Endothelial cell of umbilical vein (primary cell): ENCODE measurements around the gene PTH1R. TPM values are rescaled to one million over a fixed set of nuclear protein-coding genes. Genes with fewer than 3 reads are reported as not detected.

ENCODE experiments used
- BruUV-seq: library from RNA; stranded (reverse); fragments of 400-500 nt; replicated peaks from 2 replicates; lab custom pipeline; 2021; lab: Mats Ljungman, UMichigan
- CTCF ChIA-PET: fragments of 300-600, 350-600 bp; sonication (Branson Sonifier 250); formaldehyde crosslinking; loops from one replicate; lab custom pipeline; 2021; ENCODE audit warnings: antibody characterized with exemption, inconsistent platforms; lab: Charles Lee
- POLR2A ChIA-PET: fragments of 300-600, 350-600 bp; sonication (Branson Sonifier 250); formaldehyde crosslinking; loops from one replicate; lab custom pipeline; 2021; ENCODE audit warnings: antibody characterized with exemption, inconsistent platforms; lab: Charles Lee
- DNase-seq: peaks from one replicate; pipeline ENCODE4 v3.0.0-alpha.2; 2011; ENCODE audit warnings: low read depth, low spot score
- FAIRE-seq: peaks from 2 replicates; lab custom pipeline; 2011; peaks lifted over from hg19 to GRCh38; lab: Jason Lieb, UNC
- H2AFZ ChIP-seq: 2 replicates; pipeline ENCODE4 v1.6.0; 2012; ENCODE audit warnings: low read depth, low read length, control low read depth, inconsistent platforms
- H3K27ac ChIP-seq: 2 replicates; pipeline ENCODE4 v1.5.1; 2011; ENCODE audit warnings: low read depth, mild to moderate bottlenecking, control low read depth, low read length, moderate library complexity; ENCODE audit not compliant: insufficient read depth
- H3K27me3 ChIP-seq, 2 experiments: 2 replicates each; pipeline versions ENCODE4 v1.6.0 to v1.6.1; 2011; ENCODE audit warnings: low read length in 2 of 2, mixed read lengths in 1 of 2; ENCODE audit not compliant: control insufficient read depth in 2 of 2, insufficient read depth in 2 of 2
- H3K36me3 ChIP-seq, 2 experiments: 2 replicates in 1 of 2; 3 replicates in 1 of 2; pipeline ENCODE4 v1.5.1; 2011; ENCODE audit warnings: low read length in 2 of 2, mild to moderate bottlenecking in 1 of 2, moderate library complexity in 1 of 2; ENCODE audit not compliant: control insufficient read depth in 2 of 2, insufficient read depth in 2 of 2; ENCODE audit errors: extremely low read depth in 1 of 2
- H3K4me1 ChIP-seq: 3 replicates; pipeline ENCODE4 v1.5.1; 2011; ENCODE audit warnings: mild to moderate bottlenecking, low read length; ENCODE audit not compliant: control insufficient read depth, insufficient read depth; ENCODE audit errors: extremely low read depth
- H3K4me2 ChIP-seq: 2 replicates; pipeline ENCODE4 v1.6.1; 2011; ENCODE audit warnings: low read length, control low read depth, mixed read lengths; ENCODE audit not compliant: insufficient read depth
- H3K4me3 ChIP-seq, 3 experiments: fragments of 200-600 bp in 1 of 3; sonication (generic), shearing (Covaris generic) in 1 of 3; replicated peaks in 1 of 3; 2 replicates each; pipeline ENCODE4 v1.5.1; 2011 to 2016; ENCODE audit warnings: control low read depth in 3 of 3, low read length in 3 of 3, mild to moderate bottlenecking in 2 of 3, inconsistent platforms in 1 of 3, low read depth in 1 of 3, moderate library complexity in 1 of 3; ENCODE audit not compliant: insufficient read depth in 1 of 3
- H3K79me2 ChIP-seq: 2 replicates; pipeline ENCODE4 v1.6.0; 2012; ENCODE audit warnings: low read length, inconsistent platforms; ENCODE audit not compliant: control insufficient read depth, insufficient read depth
- H3K9ac ChIP-seq: replicated peaks from 2 replicates; pipeline ENCODE3; 2011; ENCODE audit warnings: low read length, control low read depth; ENCODE audit not compliant: insufficient read depth; ENCODE audit errors: extremely low read depth
- H3K9me1 ChIP-seq: replicated peaks from 3 replicates; pipeline ENCODE4 v1.6.0; 2011; ENCODE audit warnings: mild to moderate bottlenecking, low read length; ENCODE audit not compliant: control insufficient read depth, insufficient read depth; ENCODE audit errors: extremely low read depth
- H3K9me3 ChIP-seq: replicated peaks from 2 replicates; pipeline ENCODE4 v1.5.1; 2012; ENCODE audit warnings: low read length, inconsistent platforms; ENCODE audit not compliant: control insufficient read depth, insufficient read depth
- H4K20me1 ChIP-seq: replicated peaks from 2 replicates; pipeline ENCODE3; 2011; ENCODE audit warnings: mild to moderate bottlenecking, low read length; ENCODE audit not compliant: control insufficient read depth, insufficient read depth; ENCODE audit errors: extremely low read depth
- EZH2 ChIP-seq: IDR thresholded peaks from 2 replicates; pipeline ENCODE4 v1.6.1; 2012; ENCODE audit warnings: borderline replicate concordance, low read depth, mild to moderate bottlenecking, moderate library complexity, low read length, inconsistent platforms; ENCODE audit not compliant: severe bottlenecking
- FOS ChIP-seq: IDR thresholded peaks from 2 replicates; pipeline ENCODE4 v1.6.1; 2011; ENCODE audit warnings: mild to moderate bottlenecking, low read length, moderate library complexity, borderline replicate concordance; ENCODE audit not compliant: insufficient read depth
- GATA2 ChIP-seq: IDR thresholded peaks from 2 replicates; pipeline ENCODE4 v1.7.0; 2011; ENCODE audit warnings: low read depth, mild to moderate bottlenecking, moderate library complexity, mixed read lengths, low read length; ENCODE audit not compliant: insufficient read length, insufficient read depth
- JUN ChIP-seq: IDR thresholded peaks from 2 replicates; pipeline ENCODE4 v1.6.1; 2011; ENCODE audit warnings: borderline replicate concordance, low read depth; ENCODE audit not compliant: insufficient read length, insufficient read depth
- MAX ChIP-seq: IDR thresholded peaks from 2 replicates; pipeline ENCODE4 v1.6.1; 2011; ENCODE audit not compliant: insufficient read depth, insufficient read length
- MYC ChIP-seq: IDR thresholded peaks from one replicate; pipeline ENCODE4 v1.6.1; 2011; ENCODE audit warnings: mild to moderate bottlenecking, low read depth, low read length
- POLR2A ChIP-seq: IDR thresholded peaks from 2 replicates; pipeline ENCODE4 v1.6.1; 2012; ENCODE audit warnings: low read depth, mild to moderate bottlenecking, control low read depth, low read length
- POLR2AphosphoS5 ChIP-seq: IDR thresholded peaks from 2 replicates; pipeline ENCODE4 v1.6.1; 2012; ENCODE audit warnings: low read depth, mild to moderate bottlenecking, control low read depth, low read length, moderate library complexity; ENCODE audit not compliant: insufficient read depth
- dilution Hi-C: fragments of 300-500 bp; cut with MboI; formaldehyde crosslinking; loops from one replicate; pipeline ENCODE4 v1.15.0; 2019; ENCODE audit warnings: low sequenced_read_pairs; ENCODE audit not compliant: extremely low pct_ligation_motif_present
- intact Hi-C: fragments of 100-400 bp; cut with micrococcal nuclease; formaldehyde crosslinking; loops from one replicate; pipeline ENCODE4 v1.10.0; 2022
- polyA plus RNA-seq, 4 experiments: library from polyadenylated mRNA; depleted of rRNA in 3 of 4; stranded (reverse) in 3 of 4; unstranded in 1 of 4; fragments of >200 nt; gene quantifications; 2 replicates each; pipeline versions ENCODE4 v1.2.1 to v1.2.3, GENCODE V29; 2011 to 2012; ENCODE audit warnings: missing spikeins in 1 of 4
- total RNA-seq: library from RNA; stranded (reverse); gene quantifications from 2 replicates; pipeline ENCODE4 v1.2.3, GENCODE V29; 2021
- TF ChIP-seq, protein P1 (sequence below), 2 donors: IDR thresholded peaks; 1 replicate in 1 of 2; 2 replicates in 1 of 2; pipeline ENCODE4 v1.5.1; 2011; ENCODE audit warnings: low read length in 2 of 2, mild to moderate bottlenecking in 2 of 2, moderate library complexity in 2 of 2, control low read depth in 1 of 2, inconsistent platforms in 1 of 2, low read depth in 1 of 2; ENCODE audit not compliant: insufficient read depth in 1 of 2; ENCODE audit errors: extremely low read depth in 1 of 2

The PTH1R gene
- total and polyA plus RNA-seq, 2 donors (not counting 3 experiments of a cell fraction or from before 2014, with no cell fraction given), result 0.08 to 0.46 TPM

DNA sequence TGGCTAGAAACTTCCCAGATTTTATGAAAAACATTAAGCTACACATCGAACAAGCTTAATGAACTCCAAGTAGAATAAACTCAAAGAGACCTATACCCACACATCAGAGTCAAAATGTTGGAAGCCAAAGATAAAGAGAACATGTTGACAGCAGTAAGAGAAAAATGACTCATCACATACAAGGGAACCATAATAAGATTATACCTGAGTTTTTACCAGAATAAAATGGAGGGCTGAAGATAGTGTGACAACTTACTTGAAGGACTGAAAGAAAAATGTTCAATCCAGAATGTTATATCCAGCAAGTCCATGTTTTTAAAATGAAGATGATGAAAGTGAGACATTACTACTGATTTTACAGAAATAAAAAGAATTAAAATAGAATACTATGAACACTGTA is 37.0 kb upstream of the PTH1R start:
- no peak for FAIRE-seq

More for the DNA sequence above, 37.0 kb upstream of the PTH1R start:
- dilution Hi-C loops, result no loop called here
- Histone ChIP-seq H3K9me1 (no peaks in the 10 kb centered on the region), H3K4me1 (peaks cover 4% of the 10 kb centered on the region), H3K27me3 (peaks cover 2 to 11% of the 10 kb centered on the region in 2 experiments), H3K4me2 (no peak overlapping the region), H3K9ac (no peak overlapping the region), H3K27ac (no peak overlapping the region), H2AFZ (no peak overlapping the region), H3K4me3 (no peak overlapping the region), H3K9me3 (no peaks in the 10 kb centered on the region), H4K20me1 (no peaks in the 10 kb centered on the region), H3K79me2 (no peaks in the 10 kb centered on the region), H3K36me3 (no peaks in the 10 kb centered on the region)
- no TSS peak for BruUV-seq
- no peak for DNase-seq
- TF ChIP-seq MAX (no peak), GATA2 (no peak), FOS (no peak), MYC (no peak), EZH2 (no peak), JUN (no peak), POLR2A (no peak), POLR2AphosphoS5 (no peak)
- TF ChIP-seq, protein P1, sequence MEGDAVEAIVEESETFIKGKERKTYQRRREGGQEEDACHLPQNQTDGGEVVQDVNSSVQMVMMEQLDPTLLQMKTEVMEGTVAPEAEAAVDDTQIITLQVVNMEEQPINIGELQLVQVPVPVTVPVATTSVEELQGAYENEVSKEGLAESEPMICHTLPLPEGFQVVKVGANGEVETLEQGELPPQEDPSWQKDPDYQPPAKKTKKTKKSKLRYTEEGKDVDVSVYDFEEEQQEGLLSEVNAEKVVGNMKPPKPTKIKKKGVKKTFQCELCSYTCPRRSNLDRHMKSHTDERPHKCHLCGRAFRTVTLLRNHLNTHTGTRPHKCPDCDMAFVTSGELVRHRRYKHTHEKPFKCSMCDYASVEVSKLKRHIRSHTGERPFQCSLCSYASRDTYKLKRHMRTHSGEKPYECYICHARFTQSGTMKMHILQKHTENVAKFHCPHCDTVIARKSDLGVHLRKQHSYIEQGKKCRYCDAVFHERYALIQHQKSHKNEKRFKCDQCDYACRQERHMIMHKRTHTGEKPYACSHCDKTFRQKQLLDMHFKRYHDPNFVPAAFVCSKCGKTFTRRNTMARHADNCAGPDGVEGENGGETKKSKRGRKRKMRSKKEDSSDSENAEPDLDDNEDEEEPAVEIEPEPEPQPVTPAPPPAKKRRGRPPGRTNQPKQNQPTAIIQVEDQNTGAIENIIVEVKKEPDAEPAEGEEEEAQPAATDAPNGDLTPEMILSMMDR (IDR thresholded peaks at IDR 0.05; ENCODE audit: extremely low read depth in 1 of 2, insufficient read depth in 1 of 2, low read depth in 1 of 2, low read length in 2 of 2), result no peak
- ChIA-PET POLR2A (no interaction called here), CTCF (no interaction called here)
- intact Hi-C loops, result no loop called here
